Neuron (in vitro differentiated cells): ENCODE results near the gene HSP90AA1.

ENCODE experiments used
- H2AFZ ChIP-seq: one replicate; pipeline ENCODE4 v1.6.1; 2013; ENCODE audit warnings: low read depth, mild to moderate bottlenecking, inconsistent platforms, low read length, moderate library complexity
- H3K27me3 ChIP-seq: one replicate; pipeline ENCODE4 v1.6.1; 2013; ENCODE audit warnings: low read length; ENCODE audit not compliant: insufficient read depth
- H3K36me3 ChIP-seq: one replicate; pipeline ENCODE4 v1.6.1; 2013; ENCODE audit warnings: low read length; ENCODE audit not compliant: insufficient read depth
- H3K4me1 ChIP-seq: one replicate; pipeline ENCODE4 v1.6.1; 2013; ENCODE audit warnings: low read length; ENCODE audit not compliant: insufficient read depth
- H3K4me3 ChIP-seq: 2 replicates; pipeline ENCODE4 v1.5.1; 2013; ENCODE audit warnings: mild to moderate bottlenecking, low read length, moderate library complexity
- H3K9me3 ChIP-seq: one replicate; pipeline ENCODE4 v1.6.1; 2013; ENCODE audit warnings: low read length

The HSP90AA1 gene

DNA sequence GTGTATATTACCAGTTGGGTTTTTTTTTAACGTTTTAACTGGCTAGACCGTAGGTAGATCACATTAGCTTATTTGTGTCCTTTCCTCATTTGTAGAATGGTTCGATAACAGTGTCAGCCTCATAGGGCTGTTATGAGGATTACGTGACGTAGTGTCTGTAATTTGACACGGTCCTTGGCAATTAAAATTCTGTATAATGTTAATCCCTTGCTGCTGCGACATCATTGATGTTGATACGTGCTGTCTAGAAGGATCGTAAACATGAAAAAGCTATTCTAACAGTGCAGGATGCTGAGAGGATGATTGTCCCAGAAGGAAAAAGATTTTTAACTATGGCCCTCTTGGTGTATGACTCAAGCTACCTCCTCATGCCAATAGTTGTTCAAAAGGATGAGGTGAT is 50.9 kb downstream of the HSP90AA1 start:
- Histone ChIP-seq H2AFZ (no peak overlapping the region), H3K36me3 (peaks cover 90% of the 10 kb centered on the region), H3K27me3 (no peaks in the 10 kb centered on the region), H3K4me1 (no peaks in the 10 kb centered on the region), H3K4me3 (no peak overlapping the region), H3K9me3 (no peaks in the 10 kb centered on the region)

DNA sequence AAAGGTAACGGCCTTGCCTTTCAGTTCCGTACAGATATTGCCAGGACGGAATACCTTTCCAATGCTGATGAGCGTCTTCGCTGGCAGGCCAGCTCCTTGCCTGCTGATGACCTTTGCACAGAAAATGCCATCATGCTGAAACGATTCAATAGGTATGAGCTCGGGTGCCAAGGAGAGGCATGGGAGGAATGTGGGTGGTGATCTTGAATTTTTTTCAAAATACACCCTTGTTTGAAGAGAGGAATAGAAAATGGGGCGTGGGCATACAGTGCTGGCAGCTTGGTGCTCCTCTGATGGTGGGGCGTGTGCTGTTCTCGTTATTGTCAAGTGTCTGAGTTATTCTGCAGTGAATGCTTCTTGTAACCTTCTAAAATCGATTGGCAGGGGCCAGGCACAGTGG is 52.5 kb downstream of the HSP90AA1 start:
- Histone ChIP-seq H3K4me3 (no peak overlapping the region), H3K27me3 (no peaks in the 10 kb centered on the region), H2AFZ (no peak overlapping the region), H3K9me3 (no peaks in the 10 kb centered on the region), H3K4me1 (no peaks in the 10 kb centered on the region), H3K36me3 (peaks cover 91% of the 10 kb centered on the region)

DNA sequence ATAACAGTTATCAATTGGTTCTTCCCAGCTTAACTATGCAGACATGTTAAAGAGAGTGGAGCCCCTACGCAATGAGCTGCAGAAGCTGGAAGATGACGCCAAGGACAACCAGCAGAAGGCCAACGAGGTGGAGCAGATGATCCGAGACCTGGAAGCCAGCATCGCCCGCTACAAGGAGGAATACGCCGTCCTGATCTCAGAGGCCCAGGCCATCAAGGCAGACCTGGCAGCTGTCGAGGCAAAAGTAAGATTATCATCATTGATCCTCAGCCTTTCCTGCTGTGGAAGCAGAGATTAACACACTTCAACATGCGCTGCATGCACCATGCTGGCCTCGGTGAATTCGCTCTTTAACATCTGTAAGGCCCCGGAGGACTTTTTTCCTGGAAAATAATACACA is 53.6 kb downstream of the HSP90AA1 start:
- Histone ChIP-seq H3K36me3 (peaks cover 91% of the 10 kb centered on the region), H3K4me3 (no peak overlapping the region), H3K27me3 (no peaks in the 10 kb centered on the region), H2AFZ (no peak overlapping the region), H3K9me3 (no peaks in the 10 kb centered on the region), H3K4me1 (no peaks in the 10 kb centered on the region)
